ENCODE data around the gene CREB3. TPM values are rescaled to one million over a fixed set of nuclear protein-coding genes. Genes with fewer than 3 reads are reported as not detected.

CREB3 gene
- polyA plus RNA-seq, 1 experiment: 51.1 TPM

DNA sequence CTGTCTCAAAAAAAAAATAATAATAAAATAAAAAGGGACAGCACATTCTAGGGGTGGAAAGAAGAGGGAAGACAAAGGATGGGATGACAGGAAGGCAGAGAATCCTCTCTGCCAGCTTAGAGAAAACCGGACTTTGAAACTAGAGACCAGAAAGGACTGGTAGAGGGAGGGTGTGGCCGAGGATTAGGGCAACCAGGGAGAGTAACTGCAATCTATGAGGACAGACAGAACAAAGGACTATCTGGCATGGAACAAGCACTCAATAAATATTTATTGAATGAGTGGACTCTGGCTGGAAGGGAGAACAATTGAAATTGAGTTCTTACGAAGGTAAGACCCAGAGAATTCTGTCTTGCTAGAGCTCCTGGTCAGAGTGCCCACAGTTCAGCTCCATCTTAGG, 14.1 kb downstream of the CREB3 start:
- peaks cover 3% of the 10 kb centered on the region; the same call in 1 of the 2 replicates for H3K9me3 ChIP-seq (ENCODE audit: control insufficient read depth, insufficient read depth, low read length)
- no peak overlapping the region for H3K27ac ChIP-seq (ENCODE audit: low read depth, low read length)
- CTCF ChIA-PET: interaction anchor here (1.3 to 5.4 kb wide), 3 partner anchors 11 to 79 kb away, joined by 5 to 46 read pairs (median 5); no protein-coding TSS in a partner anchor
- no peaks in the 10 kb centered on the region for H3K27me3 ChIP-seq (ENCODE audit: control insufficient read depth, insufficient read depth, low read length)
- no peak for DNase-seq (ENCODE audit: low read depth, low spot score)
- H3K4me3 ChIP-seq (ENCODE audit: low read depth, low read length): peak overlapping the region; percentile 90
- TF ChIP-seq, protein P1, sequence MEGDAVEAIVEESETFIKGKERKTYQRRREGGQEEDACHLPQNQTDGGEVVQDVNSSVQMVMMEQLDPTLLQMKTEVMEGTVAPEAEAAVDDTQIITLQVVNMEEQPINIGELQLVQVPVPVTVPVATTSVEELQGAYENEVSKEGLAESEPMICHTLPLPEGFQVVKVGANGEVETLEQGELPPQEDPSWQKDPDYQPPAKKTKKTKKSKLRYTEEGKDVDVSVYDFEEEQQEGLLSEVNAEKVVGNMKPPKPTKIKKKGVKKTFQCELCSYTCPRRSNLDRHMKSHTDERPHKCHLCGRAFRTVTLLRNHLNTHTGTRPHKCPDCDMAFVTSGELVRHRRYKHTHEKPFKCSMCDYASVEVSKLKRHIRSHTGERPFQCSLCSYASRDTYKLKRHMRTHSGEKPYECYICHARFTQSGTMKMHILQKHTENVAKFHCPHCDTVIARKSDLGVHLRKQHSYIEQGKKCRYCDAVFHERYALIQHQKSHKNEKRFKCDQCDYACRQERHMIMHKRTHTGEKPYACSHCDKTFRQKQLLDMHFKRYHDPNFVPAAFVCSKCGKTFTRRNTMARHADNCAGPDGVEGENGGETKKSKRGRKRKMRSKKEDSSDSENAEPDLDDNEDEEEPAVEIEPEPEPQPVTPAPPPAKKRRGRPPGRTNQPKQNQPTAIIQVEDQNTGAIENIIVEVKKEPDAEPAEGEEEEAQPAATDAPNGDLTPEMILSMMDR (IDR thresholded peaks at IDR 0.05; ENCODE audit: low read depth, low read length): no peak
- POLR2A ChIA-PET: interaction anchor here (1.1 kb wide), 1 partner anchor 14 kb away, joined by 3 read pairs; the partner anchor contains the start of genes CREB3 and TLN1

DNA sequence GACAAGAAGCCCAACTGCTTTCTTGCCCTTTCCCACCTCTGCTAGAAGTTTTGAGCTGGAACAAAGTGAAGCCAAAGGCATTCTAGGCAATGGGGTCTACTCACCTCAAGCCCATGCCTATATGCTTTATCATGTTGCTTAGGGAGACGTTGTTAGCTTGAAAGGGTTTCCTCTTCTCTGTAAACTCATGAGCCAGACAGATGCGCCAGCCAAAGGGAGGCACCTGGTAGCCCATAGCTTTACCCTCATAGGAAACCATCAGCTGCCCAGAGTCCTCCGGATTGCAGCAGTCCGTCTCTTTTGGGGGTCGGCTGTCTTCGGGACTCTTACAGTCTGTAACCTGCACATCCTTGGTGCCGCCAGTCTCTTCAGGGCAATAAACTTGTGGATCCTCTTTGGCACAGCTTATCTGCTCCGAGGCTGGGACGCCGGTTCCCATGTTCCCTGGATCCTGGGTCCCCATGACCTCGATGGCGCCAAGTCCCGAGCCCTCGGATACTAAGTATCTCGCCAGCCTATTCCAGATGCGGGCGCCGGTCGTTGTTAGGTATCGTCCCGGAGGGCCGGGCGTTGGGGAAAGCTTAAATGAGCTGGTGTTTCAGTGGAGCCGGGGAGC, 15.9 kb downstream of the CREB3 start:
- Histone ChIP-seq H3K27me3 (ENCODE audit: control insufficient read depth, insufficient read depth, low read length) (no peaks in the 10 kb centered on the region), H3K9me3 (ENCODE audit: control insufficient read depth, insufficient read depth, low read length) (peaks cover 3% of the 10 kb centered on the region; the same call in 1 of the 2 replicates), H3K4me3 (ENCODE audit: low read depth, low read length) (peak overlapping the region; percentile 90), H3K27ac (ENCODE audit: low read depth, low read length) (peak overlapping the region; percentile 31)
- CTCF ChIA-PET: interaction anchor here (0.6 to 5.4 kb wide), 7 partner anchors 8 to 145 kb away, joined by 3 to 46 read pairs (median 5); partner anchors contain the start of gene ARHGEF39
- DNase-seq (ENCODE audit: low read depth, low spot score): no peak
- TF ChIP-seq, protein P1 (IDR thresholded peaks at IDR 0.05; ENCODE audit: low read depth, low read length): no peak
- POLR2A ChIA-PET: interaction anchor here (0.5 to 1.7 kb wide), 9 partner anchors 9 to 134 kb away, joined by 3 to 14 read pairs (median 4); partner anchors contain the start of genes CCDC107, CREB3, RMRP and TLN1

DNA sequence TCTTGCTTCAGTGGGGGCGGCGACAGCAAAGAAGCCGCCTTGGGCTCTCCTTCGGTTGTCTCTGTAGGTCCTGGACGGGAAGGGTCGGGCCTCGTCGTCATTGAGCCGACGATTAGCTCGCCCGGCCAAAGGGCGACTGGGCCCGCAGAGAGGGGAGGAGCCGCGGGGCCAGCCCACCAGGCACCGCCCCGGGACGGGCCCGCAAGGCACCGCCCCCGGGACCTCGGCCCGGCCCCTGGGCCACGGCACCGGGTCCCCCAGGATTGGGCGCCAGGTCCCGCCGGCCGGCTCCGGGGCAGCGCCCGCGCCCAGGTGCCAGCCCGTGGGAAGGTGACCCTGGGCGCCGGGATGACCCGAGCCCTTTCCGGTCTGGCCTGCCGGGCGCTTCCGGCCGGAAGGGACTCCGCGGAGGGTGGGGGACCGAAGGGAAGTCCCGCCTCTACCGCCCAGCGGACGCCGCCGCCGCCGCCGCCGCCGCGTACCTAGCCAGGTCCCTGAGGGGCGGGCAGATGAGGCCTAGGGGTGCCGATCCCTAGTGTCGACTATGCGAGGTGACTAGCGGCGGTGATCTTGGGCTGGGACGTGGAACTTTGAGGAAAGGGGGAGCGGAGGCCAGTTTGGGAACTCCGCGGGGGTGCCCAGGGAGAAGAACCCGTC, 16.5 kb downstream of the CREB3 start, which contains the start of the genes GBA2 and RGP1:
GBA2 (minus strand) TSS at position 371 of the 657 bp plus-strand sequence. CDS start 524 bp downstream, outside the sequence.
RGP1 (plus strand) TSS at position 430 of the 657 bp plus-strand sequence. CDS start 469 bp downstream, outside the sequence.
- ChIA-PET CTCF (interaction anchor here (0.6 to 5.4 kb wide), 3 partner anchors 14 to 145 kb away, joined by 3 to 46 read pairs (median 6); no protein-coding TSS in a partner anchor), POLR2A (interaction anchor here (0.5 to 1.7 kb wide), 8 partner anchors 10 to 91 kb away, joined by 3 to 14 read pairs (median 4); partner anchors contain the start of genes CCDC107, CREB3, RMRP and TLN1)
- DNase-seq (ENCODE audit: low read depth, low spot score): no peak
- TF ChIP-seq, protein P1 (IDR thresholded peaks at IDR 0.05; ENCODE audit: low read depth, low read length): no peak
- H3K4me3 ChIP-seq (ENCODE audit: low read depth, low read length): peak within 1 kb of the TSS; percentile 90
- no peaks in the 10 kb centered on the region for H3K27me3 ChIP-seq (ENCODE audit: control insufficient read depth, insufficient read depth, low read length)
- H3K27ac ChIP-seq (ENCODE audit: low read depth, low read length): peak within 1 kb of the TSS; percentile 31
- H3K9me3 ChIP-seq (ENCODE audit: control insufficient read depth, insufficient read depth, low read length): peaks cover 3% of the 10 kb centered on the region; the same call in 1 of the 2 replicates

DNA sequence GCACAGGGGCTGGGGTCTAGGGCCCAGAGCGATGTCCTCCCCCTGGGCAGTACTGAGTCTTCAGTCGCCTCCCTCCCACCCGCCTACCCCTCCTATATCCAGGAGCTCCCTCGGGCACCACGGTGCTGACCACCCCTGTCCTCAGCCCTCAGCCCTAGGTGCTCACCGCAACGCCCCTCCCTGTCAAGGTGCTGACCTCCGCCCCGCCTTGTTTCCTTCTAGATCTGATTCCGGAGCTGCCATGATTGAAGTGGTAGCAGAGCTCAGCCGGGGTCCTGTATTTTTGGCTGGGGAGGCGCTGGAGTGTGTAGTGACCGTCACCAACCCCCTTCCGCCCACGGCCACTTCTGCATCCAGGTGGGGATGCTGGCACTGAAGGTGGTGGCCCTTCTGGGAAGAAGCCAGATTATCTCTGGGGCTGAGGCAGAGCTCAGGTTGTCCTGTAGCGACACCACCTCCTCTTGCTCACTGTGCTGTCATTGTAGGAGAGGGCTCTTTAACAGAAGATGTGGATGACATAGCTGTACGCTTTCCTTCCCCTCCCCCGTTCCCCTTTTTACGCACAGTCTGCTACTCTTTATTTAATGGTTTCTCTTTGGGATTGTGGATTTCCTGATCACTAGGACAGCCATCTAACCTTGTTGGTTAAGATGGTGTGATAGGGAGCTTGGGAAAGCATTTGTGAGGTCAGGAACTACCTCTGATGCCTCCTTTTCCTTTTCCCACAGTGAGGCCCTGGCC, 17.2 kb downstream of the CREB3 start:
- TF ChIP-seq, protein P1 (IDR thresholded peaks at IDR 0.05; ENCODE audit: low read depth, low read length): no peak
- Histone ChIP-seq H3K27me3 (ENCODE audit: control insufficient read depth, insufficient read depth, low read length) (no peaks in the 10 kb centered on the region), H3K4me3 (ENCODE audit: low read depth, low read length) (peak overlapping the region; percentile 90), H3K27ac (ENCODE audit: low read depth, low read length) (peak overlapping the region; percentile 21), H3K9me3 (ENCODE audit: control insufficient read depth, insufficient read depth, low read length) (peaks cover 3% of the 10 kb centered on the region; the same call in 1 of the 2 replicates)
- ChIA-PET POLR2A (interaction anchor here (0.8 to 1.0 kb wide), 2 partner anchors 18 to 92 kb away, joined by 3 read pairs; partner anchors contain the start of genes CCDC107, CREB3, RMRP and TLN1), CTCF (interaction anchor here (0.6 to 5.4 kb wide), 4 partner anchors 8 to 41 kb away, joined by 3 to 46 read pairs (median 4); no protein-coding TSS in a partner anchor)
- no peak for DNase-seq (ENCODE audit: low read depth, low spot score)
